ENCODE results near the gene PAK1.

- TF ChIP-seq EP300 (IDR thresholded peaks at IDR 0.05; ENCODE audit: borderline replicate concordance) (no peak), EGR1 (IDR thresholded peaks at IDR 0.05) (no peak), ZBTB7A (IDR thresholded peaks at IDR 0.05; ENCODE audit: low read depth) (no peak), REST (IDR thresholded peaks at IDR 0.05; ENCODE audit: low read depth) (no peak)
Observed at GRCh38 chr11:77475206-77475605, 1.3 kb upstream of the PAK1 start.
